ENCODE results near the gene RNF223. TPM values are rescaled to one million over a fixed set of nuclear protein-coding genes. Genes with fewer than 3 reads are reported as not detected.

The RNF223 gene
- total and polyA plus RNA-seq, 2 of the 8 experiments (the other 6 are each of a cell fraction or from before 2014, with no cell fraction given), result not detected

DNA sequence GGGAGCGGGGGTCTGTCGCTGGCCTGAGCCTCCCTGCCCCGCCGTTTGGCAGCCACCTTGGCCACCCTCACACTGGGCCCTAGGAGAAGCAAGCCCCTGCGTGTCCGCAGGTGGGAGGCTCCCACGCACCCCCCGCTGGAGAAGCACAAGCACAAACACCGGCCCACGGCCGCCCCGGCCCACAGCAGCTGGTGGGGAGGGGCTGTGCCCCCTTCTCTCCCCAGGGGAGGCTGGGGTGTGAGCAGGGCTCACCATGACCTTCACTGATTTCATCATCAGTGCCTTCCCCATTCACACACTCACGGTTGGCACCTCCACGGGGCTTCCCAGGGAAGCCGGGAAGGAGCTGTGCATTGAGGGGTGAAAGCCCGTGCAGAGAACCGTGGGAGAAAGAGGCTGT is 46.3 kb downstream of the RNF223 start:
- Histone ChIP-seq H4K20me1 (replicated peaks in 1 of 2; ENCODE audit: control insufficient read depth in 1 of 2, insufficient read depth in 2 of 2, low read length in 2 of 2) (peaks cover 4 to 29% of the 10 kb centered on the region in 2 experiments), H3K36me3 (ENCODE audit: control insufficient read depth in 2 of 4, insufficient read depth in 4 of 4, low read length in 3 of 4) (peaks cover 0 to 15% (median 5%) of the 10 kb centered on the region in 4 experiments; a peak in 4 of 8 replicates), H4K5ac (ENCODE audit: insufficient read length, low read depth, low read length) (no peak overlapping the region), H3K23ac (ENCODE audit: insufficient read length) (no peak overlapping the region), H2AK5ac (ENCODE audit: low read depth, low read length) (no peak overlapping the region), H3K56ac (replicated peaks; ENCODE audit: insufficient read length, low read depth, low read length) (no peak overlapping the region), H3K18ac (ENCODE audit: extremely low read depth, low read length) (no peak overlapping the region), H2BK5ac (ENCODE audit: low read depth, low read length) (no peak overlapping the region), H4K91ac (replicated peaks; ENCODE audit: insufficient read length, low read length) (no peak overlapping the region), H3K79me1 (ENCODE audit: low read depth, low read length) (peaks cover 13% of the 10 kb centered on the region), H3K9ac (replicated peaks in 1 of 4; ENCODE audit: extremely low read depth in 1 of 4, low read depth in 3 of 4, low read length in 3 of 4) (no peak overlapping the region), H3K4me2 (ENCODE audit: insufficient read depth in 1 of 2, low read depth in 2 of 2, low read length in 2 of 2) (no peak overlapping the region), H3K23me2 (ENCODE audit: low read depth, low read length) (peaks cover 3% of the 10 kb centered on the region), H4K8ac (ENCODE audit: extremely low read depth, insufficient read depth, low read length) (peak overlapping the region; percentile 68; the same call in 1 of the 2 replicates), H2BK12ac (ENCODE audit: low read depth, low read length) (peak overlapping the region; percentile 75; the same call in 1 of the 2 replicates), H3K4me1 (replicated peaks in 1 of 4; ENCODE audit: control insufficient read depth in 3 of 4, insufficient read depth in 4 of 4, low read length in 3 of 4) (peaks cover 0 to 55% (median 35%) of the 10 kb centered on the region in 4 experiments; a peak in 6 of 7 replicates), H3K79me2 (ENCODE audit: control insufficient read depth in 1 of 2, insufficient read depth in 2 of 2, low read length in 2 of 2) (peaks cover 0 to 8% of the 10 kb centered on the region in 2 experiments; a peak in 1 of 4 replicates), H3K14ac (ENCODE audit: insufficient read length) (no peak overlapping the region), H3K27me3 (replicated peaks in 1 of 4; ENCODE audit: control insufficient read depth in 3 of 4, extremely low read depth in 1 of 4, insufficient read depth in 3 of 4, low read length in 3 of 4) (no peaks in the 10 kb centered on the region; a peak in 2 of 7 replicates), H2BK120ac (replicated peaks; ENCODE audit: low read depth, low read length) (no peak overlapping the region), H2AFZ (ENCODE audit: low read length) (no peak overlapping the region), H3K4me3 (ENCODE audit: extremely low read depth in 1 of 4, insufficient read depth in 2 of 4, low read depth in 3 of 4, low read length in 4 of 4) (no peak overlapping the region), H3K9me3 (ENCODE audit: insufficient read depth in 2 of 2, low read depth in 1 of 2, low read length in 1 of 2) (no peaks in the 10 kb centered on the region), H2BK20ac (ENCODE audit: low read length) (no peak overlapping the region; the same call in 1 of the 2 replicates), H2BK15ac (ENCODE audit: low read length) (no peak overlapping the region; the same call in 1 of the 2 replicates), H3K27ac (ENCODE audit: low read depth, low read length) (no peak overlapping the region), H3K4ac (replicated peaks; ENCODE audit: insufficient read length, low read depth, low read length) (no peak overlapping the region)
- POLR2A ChIA-PET (ENCODE audit: partially characterized antibody), result interaction anchor here (0.7 to 1.1 kb wide), 4 partner anchors 14 to 54 kb away, joined by 3 to 8 read pairs (median 4); partner anchors contain the start of gene ISG15
- CTCF ChIA-PET (ENCODE audit: partially characterized antibody), result interaction anchor here (0.7 to 1.6 kb wide), 3 partner anchors 13 to 46 kb away, joined by 3 to 6 read pairs (median 3); partner anchors contain the start of gene PERM1
- TF ChIP-seq TCF12 (IDR thresholded peaks at IDR 0.05; ENCODE audit: low read depth, low read length) (no peak), RFX5 (IDR thresholded peaks at IDR 0.05; ENCODE audit: borderline replicate concordance, low read depth, low read length) (no peak), POLR2A (IDR thresholded peaks at IDR 0.05; ENCODE audit: control extremely low read depth in 1 of 2, low read depth in 2 of 2, low read length in 2 of 2) (no peak), CBX5 (IDR thresholded peaks at IDR 0.05; ENCODE audit: low read depth, low read length) (no peak), NRF1 (IDR thresholded peaks at IDR 0.05; ENCODE audit: low read depth, low read length) (no peak), FOSL1 (IDR thresholded peaks at IDR 0.05; ENCODE audit: insufficient read depth, low read depth, low read length) (no peak)
- TF ChIP-seq, protein P1, sequence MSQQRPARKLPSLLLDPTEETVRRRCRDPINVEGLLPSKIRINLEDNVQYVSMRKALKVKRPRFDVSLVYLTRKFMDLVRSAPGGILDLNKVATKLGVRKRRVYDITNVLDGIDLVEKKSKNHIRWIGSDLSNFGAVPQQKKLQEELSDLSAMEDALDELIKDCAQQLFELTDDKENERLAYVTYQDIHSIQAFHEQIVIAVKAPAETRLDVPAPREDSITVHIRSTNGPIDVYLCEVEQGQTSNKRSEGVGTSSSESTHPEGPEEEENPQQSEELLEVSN (IDR thresholded peaks at IDR 0.05), result no peak
- no peak for DNase-seq (ENCODE audit: low read depth in 1 of 2, low spot score in 2 of 2)
- WGBS, 2 experiments (ENCODE audit: extremely low coverage in 1 of 2, insufficient coverage in 1 of 2, insufficient read length in 1 of 2, insufficient replicate concordance in 2 of 2, low coverage in 1 of 2, low lambda C conversion rate in 2 of 2, missing lambda C conversion rate in 1 of 2), result 88% methylated on average over 9 of the region's 17 CpGs; no CpG with 5 or more reads in 1 of the 2 experiments
- FAIRE-seq, result no peak

All from H1 (cell line).